Measurements from ENCODE around the gene KIF7.

DNA sequence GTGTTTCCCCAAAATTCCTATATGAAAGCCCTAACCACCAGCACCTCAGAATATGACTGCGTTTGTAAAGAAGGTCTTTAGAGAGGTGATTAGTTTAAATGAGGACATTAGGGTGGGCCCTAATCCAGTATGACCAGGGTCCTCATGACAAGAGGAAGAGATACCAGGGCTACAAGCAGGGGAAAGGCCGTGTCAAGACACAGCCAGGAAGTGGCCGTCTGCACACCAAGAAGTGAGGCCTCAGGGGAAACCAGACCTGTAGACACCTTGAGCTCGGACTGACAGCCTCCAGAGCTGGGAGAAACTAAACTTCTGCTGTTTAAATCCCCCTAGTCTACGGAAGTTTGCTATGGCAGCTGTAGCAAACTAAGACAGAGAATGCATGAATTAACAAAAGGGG lies 14.2 kb downstream of the KIF7 start:
- TF ChIP-seq, protein P1, sequence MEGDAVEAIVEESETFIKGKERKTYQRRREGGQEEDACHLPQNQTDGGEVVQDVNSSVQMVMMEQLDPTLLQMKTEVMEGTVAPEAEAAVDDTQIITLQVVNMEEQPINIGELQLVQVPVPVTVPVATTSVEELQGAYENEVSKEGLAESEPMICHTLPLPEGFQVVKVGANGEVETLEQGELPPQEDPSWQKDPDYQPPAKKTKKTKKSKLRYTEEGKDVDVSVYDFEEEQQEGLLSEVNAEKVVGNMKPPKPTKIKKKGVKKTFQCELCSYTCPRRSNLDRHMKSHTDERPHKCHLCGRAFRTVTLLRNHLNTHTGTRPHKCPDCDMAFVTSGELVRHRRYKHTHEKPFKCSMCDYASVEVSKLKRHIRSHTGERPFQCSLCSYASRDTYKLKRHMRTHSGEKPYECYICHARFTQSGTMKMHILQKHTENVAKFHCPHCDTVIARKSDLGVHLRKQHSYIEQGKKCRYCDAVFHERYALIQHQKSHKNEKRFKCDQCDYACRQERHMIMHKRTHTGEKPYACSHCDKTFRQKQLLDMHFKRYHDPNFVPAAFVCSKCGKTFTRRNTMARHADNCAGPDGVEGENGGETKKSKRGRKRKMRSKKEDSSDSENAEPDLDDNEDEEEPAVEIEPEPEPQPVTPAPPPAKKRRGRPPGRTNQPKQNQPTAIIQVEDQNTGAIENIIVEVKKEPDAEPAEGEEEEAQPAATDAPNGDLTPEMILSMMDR (IDR thresholded peaks at IDR 0.05; ENCODE audit: poor library complexity, severe bottlenecking), result no peak
- TF ChIP-seq EZH2 (IDR thresholded peaks at IDR 0.05; ENCODE audit: borderline replicate concordance, insufficient read depth, low read length, poor library complexity, severe bottlenecking), result no peak
- TF ChIP-seq SMC3 (conservative IDR thresholded peaks at IDR 0.05; ENCODE audit: poor library complexity), result no peak
- TF ChIP-seq EP300 (conservative IDR thresholded peaks at IDR 0.05; ENCODE audit: poor library complexity, severe bottlenecking), result no peak
- no peak for TF ChIP-seq TAF1 (IDR thresholded peaks at IDR 0.05; ENCODE audit: low read depth)
- no peak for TF ChIP-seq REST (IDR thresholded peaks at IDR 0.05; ENCODE audit: borderline replicate concordance)
- TF ChIP-seq POLR2AphosphoS5 (IDR thresholded peaks at IDR 0.05), result no peak
- no peak for TF ChIP-seq MXI1 (conservative IDR thresholded peaks at IDR 0.05; ENCODE audit: poor library complexity, severe bottlenecking)
- no peak for TF ChIP-seq RAD21 (conservative IDR thresholded peaks at IDR 0.05)
